NCI-H146 treated with DMSO at 0.1 percent for 48 hours (cell line): Measurements from ENCODE around the gene FMNL2.
"Not testable (repeated sequence)": the region's sequence is repeated elsewhere in the genome, so short reads cannot be mapped to it uniquely, and the experiment has no call there.

Source experiments
- DNase-seq: peaks from one replicate; lab custom pipeline; 2025; ENCODE audit not compliant: unreplicated experiment; lab: John Stamatoyannopoulos, UW

Gene FMNL2

GRCh38 chr2:152519581-152519952 lies 184.6 kb downstream of the FMNL2 start:
- no peak for DNase-seq

- no peak for DNase-seq
Observed at GRCh38 chr2:152520759-152521158, 185.8 kb downstream of the FMNL2 start.

- not testable (repeated sequence) for DNase-seq
Observed at GRCh38 chr2:152522446-152522845, 187.5 kb downstream of the FMNL2 start.

- DNase-seq = no peak
Observed at GRCh38 chr2:152523091-152523490, 188.1 kb downstream of the FMNL2 start.

GRCh38 chr2:152525277-152525838 lies 190.4 kb downstream of the FMNL2 start:
- no peak for DNase-seq

- no peak for DNase-seq
Observed at GRCh38 chr2:152529420-152530115, 194.6 kb downstream of the FMNL2 start.

- no peak for DNase-seq
Observed at GRCh38 chr2:152532241-152532640, 197.3 kb downstream of the FMNL2 start.

- no peak for DNase-seq
Observed at GRCh38 chr2:152534460-152535135, 199.6 kb downstream of the FMNL2 start.

- DNase-seq = no peak
Observed at GRCh38 chr2:152537081-152537651, 202.2 kb downstream of the FMNL2 start.

- DNase-seq = no peak
Observed at GRCh38 chr2:152539424-152539823, 204.4 kb downstream of the FMNL2 start.

- DNase-seq = no peak
Observed at GRCh38 chr2:152541712-152542111, 206.7 kb downstream of the FMNL2 start.

- no peak for DNase-seq
Observed at GRCh38 chr2:152542337-152542994, 207.5 kb downstream of the FMNL2 start.

- DNase-seq = no peak
Observed at GRCh38 chr2:152542995-152543481, 208.1 kb downstream of the FMNL2 start.

- DNase-seq = no peak
Observed at GRCh38 chr2:152543717-152544116, 208.7 kb downstream of the FMNL2 start.

GRCh38 chr2:152544638-152545037 lies 209.7 kb downstream of the FMNL2 start:
- no peak for DNase-seq

GRCh38 chr2:152546230-152546837 lies 211.4 kb downstream of the FMNL2 start:
- no peak for DNase-seq

GRCh38 chr2:152548111-152548875 lies 213.3 kb downstream of the FMNL2 start:
- no peak for DNase-seq

- no peak for DNase-seq
Observed at GRCh38 chr2:152548996-152549395, 214.0 kb downstream of the FMNL2 start.

GRCh38 chr2:152549423-152549822 lies 214.4 kb downstream of the FMNL2 start:
- DNase-seq = no peak

- DNase-seq = no peak
Observed at GRCh38 chr2:152550386-152550785, 215.4 kb downstream of the FMNL2 start.
